ENCODE data around the gene SLC35F4.
"Not testable (repeated sequence)": the region's sequence is repeated elsewhere in the genome, so short reads cannot be mapped to it uniquely, and the experiment has no call there.

Gene SLC35F4

DNA sequence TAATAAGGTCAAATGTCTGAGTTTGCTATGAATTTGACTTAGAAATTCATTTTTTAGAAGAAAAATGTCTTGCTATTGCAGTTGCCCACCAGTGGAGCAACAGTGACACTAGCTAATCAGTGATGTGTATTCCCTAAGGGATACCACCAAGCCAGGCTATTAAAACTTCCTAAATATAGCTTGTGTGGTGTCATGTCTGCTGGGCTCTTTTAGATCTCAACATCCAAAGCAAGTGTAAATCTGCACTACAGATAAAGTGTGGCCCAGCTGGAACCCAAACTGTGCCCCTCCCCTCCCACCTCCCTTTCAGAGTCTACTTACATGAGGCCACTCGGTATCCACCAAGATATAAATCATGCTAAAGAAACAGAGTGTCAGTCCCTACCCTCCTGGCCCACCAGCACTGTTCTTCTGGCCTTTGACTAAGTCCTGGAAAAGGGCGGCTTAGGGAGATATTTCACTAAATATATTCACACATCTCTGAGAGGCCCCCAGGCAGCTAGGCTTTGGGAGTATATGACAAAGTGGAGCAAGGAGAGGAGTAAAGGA is 53.8 kb downstream of the SLC35F4 start:
- DNase-seq (ENCODE audit: insufficient read length, low spot score) (no peak), FAIRE-seq (no peak)
- TF ChIP-seq POLR2A (IDR thresholded peaks at IDR 0.05; ENCODE audit: low read depth, low read length), result no peak

- FAIRE-seq, result no peak
- no peak for DNase-seq (ENCODE audit: insufficient read length, low spot score)
- TF ChIP-seq POLR2A (IDR thresholded peaks at IDR 0.05; ENCODE audit: low read depth, low read length), result no peak
Observed at GRCh38 chr14:57809808-57810207, 56.1 kb downstream of the SLC35F4 start.

DNA sequence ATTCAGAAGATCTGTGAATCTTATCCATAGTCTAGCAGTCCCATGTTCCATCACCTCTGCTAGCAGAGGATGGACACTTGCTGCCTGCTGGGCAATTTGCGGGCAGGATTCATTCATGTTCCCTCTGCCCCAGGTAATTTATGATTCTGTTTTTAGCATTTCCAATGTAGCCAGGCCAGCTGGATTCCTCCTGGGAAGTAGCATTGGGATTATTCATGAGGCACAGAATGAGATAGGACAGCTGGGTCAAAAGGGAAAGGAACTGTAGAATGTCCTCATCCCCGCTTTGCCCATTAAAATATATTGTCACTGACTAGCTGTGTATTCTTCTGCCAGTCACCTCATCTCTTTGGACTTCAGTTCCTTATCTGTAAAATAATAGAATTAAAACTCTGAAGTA is 68.7 kb downstream of the SLC35F4 start:
- no peak for TF ChIP-seq POLR2A (IDR thresholded peaks at IDR 0.05; ENCODE audit: low read depth, low read length)
- FAIRE-seq (no peak), DNase-seq (ENCODE audit: insufficient read length, low spot score) (no peak)

GRCh38 chr14:57796556-57796955 is 69.3 kb downstream of the SLC35F4 start:
- no peak for FAIRE-seq
- DNase-seq (ENCODE audit: insufficient read length, low spot score), result no peak
- TF ChIP-seq POLR2A (IDR thresholded peaks at IDR 0.05; ENCODE audit: low read depth, low read length), result no peak

DNA sequence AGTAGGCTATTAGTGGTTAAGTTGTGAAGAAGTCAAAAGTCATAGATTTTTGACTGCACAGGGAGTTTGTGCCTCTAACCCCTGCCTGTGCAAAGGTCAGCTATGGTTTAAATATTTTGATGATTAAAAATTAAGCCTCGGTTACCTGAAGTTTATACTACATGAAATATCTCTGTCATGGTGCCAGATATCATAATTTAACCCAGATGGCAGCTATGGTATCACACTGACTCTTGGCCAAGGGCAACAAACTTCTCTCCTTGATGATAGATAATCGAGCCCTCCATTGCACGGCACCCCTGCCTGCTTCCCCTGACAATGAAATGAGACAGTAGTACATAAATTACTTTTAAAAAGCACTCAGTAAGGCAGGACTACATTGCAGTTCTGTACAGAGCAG is 80.8 kb downstream of the SLC35F4 start:
- FAIRE-seq, result no peak
- TF ChIP-seq POLR2A (IDR thresholded peaks at IDR 0.05; ENCODE audit: low read depth, low read length), result no peak
- no peak for DNase-seq (ENCODE audit: insufficient read length, low spot score)

DNA sequence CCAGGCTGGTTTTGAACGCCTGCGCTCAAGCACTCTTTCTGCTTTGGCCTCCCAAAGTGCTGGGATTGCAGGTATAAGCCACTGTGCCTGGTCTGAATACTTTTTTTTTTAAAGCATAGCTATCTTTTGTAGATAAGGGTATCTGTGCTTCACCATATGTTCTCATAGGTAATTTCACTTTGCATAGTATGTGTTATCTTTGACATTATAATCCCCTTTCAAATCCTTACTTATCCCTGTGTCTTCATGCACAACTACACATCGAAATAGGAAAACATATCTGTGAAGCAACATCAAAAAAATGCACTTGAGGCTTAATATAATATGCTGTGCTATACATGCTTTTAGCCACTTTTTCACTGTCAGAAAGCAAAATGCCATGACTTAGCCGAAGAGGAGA is 94.1 kb downstream of the SLC35F4 start:
- no peak for TF ChIP-seq POLR2A (IDR thresholded peaks at IDR 0.05; ENCODE audit: low read depth, low read length)
- DNase-seq (ENCODE audit: insufficient read length, low spot score), result no peak
- no peak for FAIRE-seq

GRCh38 chr14:57769863-57770523 is 95.9 kb downstream of the SLC35F4 start:
- no peak for TF ChIP-seq POLR2A (IDR thresholded peaks at IDR 0.05; ENCODE audit: low read depth, low read length)
- FAIRE-seq, result no peak
- DNase-seq (ENCODE audit: insufficient read length, low spot score), result no peak

- no peak for FAIRE-seq
- DNase-seq (ENCODE audit: insufficient read length, low spot score), result no peak
- no peak for TF ChIP-seq POLR2A (IDR thresholded peaks at IDR 0.05; ENCODE audit: low read depth, low read length)
Observed at GRCh38 chr14:57761800-57762199, 104.1 kb downstream of the SLC35F4 start.

DNA sequence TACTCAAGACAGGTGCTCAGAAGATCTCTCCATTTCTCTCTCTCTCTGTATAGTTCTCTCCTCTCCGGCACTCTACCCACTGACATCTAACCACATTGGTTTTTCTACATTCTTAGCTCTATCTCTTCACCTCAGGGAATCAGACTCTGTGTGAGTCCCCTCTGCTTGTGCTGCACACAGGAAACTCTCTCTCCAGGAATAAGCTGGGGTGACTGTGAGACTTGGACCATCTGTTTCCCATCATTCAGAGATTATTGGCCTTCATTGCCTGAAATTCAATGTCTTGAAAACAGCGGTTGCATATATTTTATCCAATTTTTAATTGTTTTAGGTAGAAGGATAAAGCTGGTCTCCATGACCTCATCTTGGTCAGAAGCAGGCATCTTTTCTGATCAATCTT is 105.0 kb downstream of the SLC35F4 start:
- TF ChIP-seq POLR2A (IDR thresholded peaks at IDR 0.05; ENCODE audit: low read depth, low read length), result no peak
- FAIRE-seq (no peak), DNase-seq (ENCODE audit: insufficient read length, low spot score) (no peak)

DNA sequence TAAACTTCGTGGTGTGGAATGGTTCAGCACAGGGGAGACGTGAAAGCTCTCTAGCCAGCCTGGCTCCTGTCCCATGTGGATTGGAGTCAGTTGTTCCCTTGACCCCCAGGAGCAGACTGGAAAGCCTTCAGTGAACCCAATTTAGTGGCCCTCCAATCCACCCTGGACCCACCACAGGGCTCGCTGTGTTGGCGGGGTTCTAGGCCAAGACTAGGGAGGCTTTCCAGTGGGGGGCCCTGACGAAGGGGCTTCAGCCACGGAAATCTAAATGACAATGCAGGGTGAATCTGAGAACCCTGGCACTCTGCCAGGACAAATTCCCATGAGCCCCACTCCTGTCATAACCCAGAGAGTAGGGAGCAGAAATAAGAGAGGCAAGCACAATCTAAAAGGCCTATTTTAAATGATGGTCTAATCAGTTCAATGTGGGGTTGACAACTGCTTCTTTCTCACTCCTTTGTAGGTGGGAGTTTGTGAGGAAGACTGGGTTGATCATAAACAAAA is 110.8 kb downstream of the SLC35F4 start:
- FAIRE-seq, result no peak
- DNase-seq (ENCODE audit: insufficient read length, low spot score), result no peak
- TF ChIP-seq POLR2A (IDR thresholded peaks at IDR 0.05; ENCODE audit: low read depth, low read length), result no peak

GRCh38 chr14:57754527-57754926 is 111.4 kb downstream of the SLC35F4 start:
- no peak for DNase-seq (ENCODE audit: insufficient read length, low spot score)
- no peak for FAIRE-seq
- TF ChIP-seq POLR2A (IDR thresholded peaks at IDR 0.05; ENCODE audit: low read depth, low read length), result no peak

DNA sequence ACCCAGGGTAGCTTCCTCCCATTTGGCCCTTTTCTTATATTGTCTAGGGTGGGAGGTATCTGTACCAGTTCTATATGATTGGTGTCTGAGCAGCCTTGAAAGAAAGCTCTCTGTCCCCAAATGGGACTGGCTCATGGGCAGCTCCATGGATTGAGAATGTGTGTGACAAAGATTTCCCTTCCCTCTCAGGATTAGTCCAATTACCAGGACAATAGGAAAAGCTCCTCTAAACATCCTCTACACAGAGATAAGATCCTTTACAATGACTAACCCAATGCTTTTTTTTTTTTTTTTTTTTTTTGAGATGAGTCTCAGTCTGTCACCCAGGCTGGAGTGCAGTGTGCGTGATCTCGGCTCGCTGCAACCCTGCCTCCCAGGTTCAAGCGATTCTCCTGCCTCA is 112.1 kb downstream of the SLC35F4 start:
- FAIRE-seq (no peak), DNase-seq (ENCODE audit: insufficient read length, low spot score) (no peak)
- no peak for TF ChIP-seq POLR2A (IDR thresholded peaks at IDR 0.05; ENCODE audit: low read depth, low read length)

- DNase-seq (ENCODE audit: insufficient read length, low spot score); FAIRE-seq: not testable (repeated sequence)
Observed at GRCh38 chr14:57752142-57752695, 113.7 kb downstream of the SLC35F4 start.

- no peak for DNase-seq (ENCODE audit: insufficient read length, low spot score)
- no peak for FAIRE-seq
- TF ChIP-seq POLR2A (IDR thresholded peaks at IDR 0.05; ENCODE audit: low read depth, low read length), result no peak
Observed at GRCh38 chr14:57751400-57751799, 114.5 kb downstream of the SLC35F4 start.

DNA sequence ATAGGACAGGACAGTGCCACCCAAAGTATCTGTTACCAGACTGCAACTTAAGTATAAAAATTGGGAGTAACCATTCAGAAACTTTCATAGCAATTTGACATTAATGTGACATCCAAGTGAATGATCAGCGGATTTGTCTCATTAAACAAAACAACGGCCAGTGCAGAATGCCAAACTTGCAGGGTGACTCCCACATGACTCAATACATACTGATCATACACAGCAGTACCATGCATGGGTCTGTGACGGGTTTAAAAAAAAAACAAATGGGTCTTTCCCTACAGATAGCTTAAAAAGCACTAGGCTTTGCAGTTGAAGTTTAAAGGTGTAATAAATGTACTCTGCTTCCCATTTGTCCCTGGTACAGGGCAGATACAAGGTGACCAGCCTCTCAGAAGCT is 116.6 kb downstream of the SLC35F4 start:
- DNase-seq (ENCODE audit: insufficient read length, low spot score) (no peak), FAIRE-seq (peak; percentile 89)
- no peak for TF ChIP-seq POLR2A (IDR thresholded peaks at IDR 0.05; ENCODE audit: low read depth, low read length)

Measured in H54 (cell line).